ENCODE results near the gene SLC50A1.

Gene SLC50A1

DNA sequence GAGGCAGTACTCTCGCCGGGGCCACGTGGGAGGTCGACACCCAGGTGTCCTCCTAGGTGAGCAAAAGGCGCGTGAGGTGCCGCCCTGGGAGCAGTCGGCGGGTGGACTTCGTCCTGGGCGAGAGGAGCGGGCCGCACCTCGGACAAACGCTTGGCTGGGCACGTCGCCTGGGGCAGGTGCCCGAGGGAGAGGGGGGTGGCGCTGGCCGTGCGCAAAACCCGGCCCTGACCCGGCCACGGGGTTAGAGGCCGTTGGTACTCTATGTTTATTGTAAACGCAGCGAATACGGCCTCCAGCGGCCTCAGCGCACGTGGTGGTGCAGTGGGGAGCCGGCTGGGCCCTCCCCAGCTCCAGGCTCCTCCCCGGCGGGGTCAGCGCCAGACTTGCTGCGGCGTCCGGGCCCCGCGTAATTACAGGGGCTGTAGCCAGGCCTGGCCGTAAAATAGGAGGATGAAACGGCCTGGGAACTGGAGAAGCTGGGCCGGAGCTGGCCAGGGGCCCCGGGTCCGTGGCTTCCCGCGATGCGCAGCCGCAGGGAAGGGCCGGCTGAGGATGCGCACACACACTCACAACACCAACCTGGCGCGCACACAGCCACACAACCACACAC lies 9.6 kb upstream of the SLC50A1 start (continued):
- TF ChIP-seq, protein P1, sequence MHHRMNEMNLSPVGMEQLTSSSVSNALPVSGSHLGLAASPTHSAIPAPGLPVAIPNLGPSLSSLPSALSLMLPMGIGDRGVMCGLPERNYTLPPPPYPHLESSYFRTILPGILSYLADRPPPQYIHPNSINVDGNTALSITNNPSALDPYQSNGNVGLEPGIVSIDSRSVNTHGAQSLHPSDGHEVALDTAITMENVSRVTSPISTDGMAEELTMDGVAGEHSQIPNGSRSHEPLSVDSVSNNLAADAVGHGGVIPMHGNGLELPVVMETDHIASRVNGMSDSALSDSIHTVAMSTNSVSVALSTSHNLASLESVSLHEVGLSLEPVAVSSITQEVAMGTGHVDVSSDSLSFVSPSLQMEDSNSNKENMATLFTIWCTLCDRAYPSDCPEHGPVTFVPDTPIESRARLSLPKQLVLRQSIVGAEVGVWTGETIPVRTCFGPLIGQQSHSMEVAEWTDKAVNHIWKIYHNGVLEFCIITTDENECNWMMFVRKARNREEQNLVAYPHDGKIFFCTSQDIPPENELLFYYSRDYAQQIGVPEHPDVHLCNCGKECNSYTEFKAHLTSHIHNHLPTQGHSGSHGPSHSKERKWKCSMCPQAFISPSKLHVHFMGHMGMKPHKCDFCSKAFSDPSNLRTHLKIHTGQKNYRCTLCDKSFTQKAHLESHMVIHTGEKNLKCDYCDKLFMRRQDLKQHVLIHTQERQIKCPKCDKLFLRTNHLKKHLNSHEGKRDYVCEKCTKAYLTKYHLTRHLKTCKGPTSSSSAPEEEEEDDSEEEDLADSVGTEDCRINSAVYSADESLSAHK (tag by site-specific recombination; IDR thresholded peaks at IDR 0.05): 0 out of 2 replicates have a peak, but pooled peaks have one; percentile 6
- TF ChIP-seq ZNF324 (tag by site-specific recombination; IDR thresholded peaks at IDR 0.05) (0 out of 2 replicates have a peak, but pooled peaks have one; percentile 62), KLF16 (tag by site-specific recombination; IDR thresholded peaks at IDR 0.05) (0 out of 2 replicates have a peak, but pooled peaks have one; percentile 36)
- TF ChIP-seq, protein P2, sequence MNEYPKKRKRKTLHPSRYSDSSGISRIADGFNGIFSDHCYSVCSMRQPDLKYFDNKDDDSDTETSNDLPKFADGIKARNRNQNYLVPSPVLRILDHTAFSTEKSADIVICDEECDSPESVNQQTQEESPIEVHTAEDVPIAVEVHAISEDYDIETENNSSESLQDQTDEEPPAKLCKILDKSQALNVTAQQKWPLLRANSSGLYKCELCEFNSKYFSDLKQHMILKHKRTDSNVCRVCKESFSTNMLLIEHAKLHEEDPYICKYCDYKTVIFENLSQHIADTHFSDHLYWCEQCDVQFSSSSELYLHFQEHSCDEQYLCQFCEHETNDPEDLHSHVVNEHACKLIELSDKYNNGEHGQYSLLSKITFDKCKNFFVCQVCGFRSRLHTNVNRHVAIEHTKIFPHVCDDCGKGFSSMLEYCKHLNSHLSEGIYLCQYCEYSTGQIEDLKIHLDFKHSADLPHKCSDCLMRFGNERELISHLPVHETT (tag by site-specific recombination; IDR thresholded peaks at IDR 0.05): peak; percentile 74; the same call in 1 of the 2 replicates

GRCh38 chr1:155126556-155127104 lies 9.0 kb upstream of the SLC50A1 start:
- peak overlapping the region; percentile 62 for H3K4me3 ChIP-seq (ENCODE audit: low read depth, low read length)
- ChIA-PET CTCF (interaction anchor here (1.4 to 2.6 kb wide), 4 partner anchors 32 to 46 kb away, joined by 5 to 17 read pairs (median 6); partner anchors contain the start of gene KRTCAP2), POLR2A (interaction anchor here (0.7 to 2.9 kb wide), 6 partner anchors 8 to 46 kb away, joined by 3 to 9 read pairs (median 6); partner anchors contain the start of genes KRTCAP2 and SLC50A1)
- no peaks in the 10 kb centered on the region for H3K9me3 ChIP-seq (ENCODE audit: control insufficient read depth, insufficient read depth, low read depth, low read length)
- H3K36me3 ChIP-seq (ENCODE audit: control insufficient read depth in 2 of 2, insufficient read depth in 1 of 2, low read length in 2 of 2): peaks cover 0 to 10% of the 10 kb centered on the region in 2 experiments; a peak in 1 of 3 replicates
- peak overlapping the region; percentile 73 for H3K27ac ChIP-seq (ENCODE audit: extremely low read depth, low read depth, low read length)
- peaks cover 21% of the 10 kb centered on the region for H3K4me1 ChIP-seq (ENCODE audit: control insufficient read depth, insufficient read depth, low read length)
- TF ChIP-seq YY1 (tag by site-specific recombination; IDR thresholded peaks at IDR 0.05) (no peak), ZNF223 (tag by site-specific recombination; IDR thresholded peaks at IDR 0.05) (no peak), KLF1 (tag by site-specific recombination; IDR thresholded peaks at IDR 0.05) (peak; percentile 87), ZBTB8A (tag by site-specific recombination; IDR thresholded peaks at IDR 0.05) (peak; percentile 93), ZNF501 (tag by site-specific recombination; IDR thresholded peaks at IDR 0.05) (no peak; the same call in 1 of the 2 replicates), PRDM1 (tag by site-specific recombination; IDR thresholded peaks at IDR 0.05) (no peak), SP2 (tag by site-specific recombination; IDR thresholded peaks at IDR 0.05) (peak; percentile 52), HOXC10 (CRISPR knock-in tag; IDR thresholded peaks at IDR 0.05) (no peak), ZNF132 (tag by site-specific recombination; IDR thresholded peaks at IDR 0.05; ENCODE audit: borderline replicate concordance) (no peak), ZNF48 (tag by site-specific recombination; IDR thresholded peaks at IDR 0.05) (no peak), ZNF175 (tag by site-specific recombination; IDR thresholded peaks at IDR 0.05) (no peak), ZFP3 (tag by site-specific recombination; IDR thresholded peaks at IDR 0.05; ENCODE audit: low read depth) (no peak), KLF8 (tag by site-specific recombination; IDR thresholded peaks at IDR 0.05) (0 out of 2 replicates have a peak, but pooled peaks have one; percentile 2), BCL6B (tag by site-specific recombination; IDR thresholded peaks at IDR 0.05) (0 out of 2 replicates have a peak, but pooled peaks have one; percentile 5), ZSCAN16 (tag by site-specific recombination; IDR thresholded peaks at IDR 0.05) (no peak), ZNF747 (tag by site-specific recombination; IDR thresholded peaks at IDR 0.05) (no peak), ZBTB48 (tag by site-specific recombination; IDR thresholded peaks at IDR 0.05) (no peak), ZNF558 (tag by site-specific recombination; IDR thresholded peaks at IDR 0.05) (no peak), ZNF274 (IDR thresholded peaks at IDR 0.05; ENCODE audit: low read length) (no peak), ZNF274 (tag by site-specific recombination; IDR thresholded peaks at IDR 0.05; ENCODE audit: borderline replicate concordance) (no peak), KLF16 (tag by site-specific recombination; IDR thresholded peaks at IDR 0.05) (no peak; the same call in 1 of the 2 replicates), ZNF645 (tag by site-specific recombination; IDR thresholded peaks at IDR 0.05) (0 out of 2 replicates have a peak, but pooled peaks have one; percentile 34), ZNF514 (tag by site-specific recombination; IDR thresholded peaks at IDR 0.05) (no peak), ZNF266 (tag by site-specific recombination; IDR thresholded peaks at IDR 0.05; ENCODE audit: low read depth) (no peak), OSR2 (tag by site-specific recombination; IDR thresholded peaks at IDR 0.05) (peak; percentile 32), ZNF830 (tag by site-specific recombination; IDR thresholded peaks at IDR 0.05; ENCODE audit: low read depth) (no peak)
- TF ChIP-seq, protein P3, sequence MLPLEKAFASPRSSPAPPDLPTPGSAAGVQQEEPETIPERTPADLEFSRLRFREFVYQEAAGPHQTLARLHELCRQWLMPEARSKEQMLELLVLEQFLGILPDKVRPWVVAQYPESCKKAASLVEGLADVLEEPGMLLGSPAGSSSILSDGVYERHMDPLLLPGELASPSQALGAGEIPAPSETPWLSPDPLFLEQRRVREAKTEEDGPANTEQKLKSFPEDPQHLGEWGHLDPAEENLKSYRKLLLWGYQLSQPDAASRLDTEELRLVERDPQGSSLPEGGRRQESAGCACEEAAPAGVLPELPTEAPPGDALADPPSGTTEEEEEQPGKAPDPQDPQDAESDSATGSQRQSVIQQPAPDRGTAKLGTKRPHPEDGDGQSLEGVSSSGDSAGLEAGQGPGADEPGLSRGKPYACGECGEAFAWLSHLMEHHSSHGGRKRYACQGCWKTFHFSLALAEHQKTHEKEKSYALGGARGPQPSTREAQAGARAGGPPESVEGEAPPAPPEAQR (tag by site-specific recombination; IDR thresholded peaks at IDR 0.05): no peak

Measured in HEK293 (cell line).